Adrenal gland (tissue), 5 donors: ENCODE measurements around the gene ACBD4.

Experiments
- CTCF ChIP-seq, 6 experiments: fragments of 450-650 bp in 4 of 6; fragments of 200-600 bp in 2 of 6; sonication (generic) in 1 of 6; IDR thresholded peaks; 1 replicate in 5 of 6; 2 replicates in 1 of 6; pipeline versions ENCODE4 v1.5.1 to v1.8.0; 2016 to 2021; ENCODE audit warnings: antibody characterized with exemption in 6 of 6, mild to moderate bottlenecking in 2 of 6, moderate library complexity in 1 of 6
- POLR2A ChIP-seq, 2 donors: fragments of 450-650 bp; IDR thresholded peaks; one replicate each; pipeline ENCODE4 v1.6.1; 2017; ENCODE audit warnings: antibody characterized with exemption in 2 of 2, mild to moderate bottlenecking in 2 of 2, moderate library complexity in 1 of 2
- donor health status: DM: no; HTN: no; CAD: no.

- peak; percentile 71 to 93 (median 84) for TF ChIP-seq CTCF (IDR thresholded peaks at IDR 0.05)
- no peak for TF ChIP-seq POLR2A (IDR thresholded peaks at IDR 0.05)
Observed at GRCh38 chr17:45131616-45132319, 3.7 kb upstream of the ACBD4 start.
